ENCODE results near the gene CEACAM1. TPM values are rescaled to one million over a fixed set of nuclear protein-coding genes. Genes with fewer than 3 reads are reported as not detected.

CEACAM1 gene
- total RNA-seq, 1 donor from 2014 or later, result not detected

DNA sequence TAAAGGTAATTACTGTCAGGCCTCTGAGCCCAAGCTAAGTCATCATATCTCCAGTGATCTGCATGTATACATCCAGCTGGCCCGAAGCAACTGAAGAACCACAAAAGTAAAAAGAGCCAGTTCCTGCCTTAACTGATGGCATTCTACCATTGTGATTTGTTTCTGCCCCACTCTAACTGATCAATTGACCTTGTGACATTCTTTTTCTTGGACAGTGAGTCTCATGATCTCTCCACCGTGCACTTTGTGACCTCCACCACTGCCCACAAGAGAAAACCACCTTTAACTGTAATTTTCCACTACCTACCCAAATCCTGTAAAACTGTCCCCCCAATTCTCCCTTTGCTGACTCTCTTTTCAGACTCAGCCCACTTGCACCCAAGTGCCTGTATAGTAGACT lies 68.4 kb downstream of the CEACAM1 start:
- Mint-ChIP-seq H3K4me3 (ENCODE audit: unreplicated experiment) (no peak overlapping the region), H3K27ac (ENCODE audit: unreplicated experiment) (no peak overlapping the region), H3K36me3 (ENCODE audit: low read depth) (no peaks in the 10 kb centered on the region), H3K27me3 (ENCODE audit: low read depth) (peaks cover 3% of the 10 kb centered on the region), H3K9me3 (ENCODE audit: low read depth) (no peaks in the 10 kb centered on the region), H3K4me1 (ENCODE audit: low read depth) (no peaks in the 10 kb centered on the region)
- TF ChIP-seq, protein P1, sequence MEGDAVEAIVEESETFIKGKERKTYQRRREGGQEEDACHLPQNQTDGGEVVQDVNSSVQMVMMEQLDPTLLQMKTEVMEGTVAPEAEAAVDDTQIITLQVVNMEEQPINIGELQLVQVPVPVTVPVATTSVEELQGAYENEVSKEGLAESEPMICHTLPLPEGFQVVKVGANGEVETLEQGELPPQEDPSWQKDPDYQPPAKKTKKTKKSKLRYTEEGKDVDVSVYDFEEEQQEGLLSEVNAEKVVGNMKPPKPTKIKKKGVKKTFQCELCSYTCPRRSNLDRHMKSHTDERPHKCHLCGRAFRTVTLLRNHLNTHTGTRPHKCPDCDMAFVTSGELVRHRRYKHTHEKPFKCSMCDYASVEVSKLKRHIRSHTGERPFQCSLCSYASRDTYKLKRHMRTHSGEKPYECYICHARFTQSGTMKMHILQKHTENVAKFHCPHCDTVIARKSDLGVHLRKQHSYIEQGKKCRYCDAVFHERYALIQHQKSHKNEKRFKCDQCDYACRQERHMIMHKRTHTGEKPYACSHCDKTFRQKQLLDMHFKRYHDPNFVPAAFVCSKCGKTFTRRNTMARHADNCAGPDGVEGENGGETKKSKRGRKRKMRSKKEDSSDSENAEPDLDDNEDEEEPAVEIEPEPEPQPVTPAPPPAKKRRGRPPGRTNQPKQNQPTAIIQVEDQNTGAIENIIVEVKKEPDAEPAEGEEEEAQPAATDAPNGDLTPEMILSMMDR (IDR thresholded peaks at IDR 0.05), result no peak
- DNase-seq (ENCODE audit: low spot score), result no peak

Other genes with a start within 250 kb of the CEACAM1 start
- 0.24 to 1.7 TPM (median 0.82 TPM) in 3 replicates for gene PRR19, start 226.3 kb downstream of the CEACAM1 start, total RNA-seq
- 15.2 to 32.9 TPM (median 31.1 TPM) in 3 replicates for gene PAFAH1B3, start 225.9 kb downstream of the CEACAM1 start, total RNA-seq
- gene TMEM145, start 215.2 kb downstream of the CEACAM1 start, total RNA-seq, result 0.32 to 0.36 TPM in 2 of 3 replicates, not detected in the other
- gene MEGF8, start 202.8 kb downstream of the CEACAM1 start, total RNA-seq, result 48.1 to 54.4 TPM (median 49.5 TPM) in 3 replicates
- gene CNFN, start 138.2 kb downstream of the CEACAM1 start, total RNA-seq, result 0.89 TPM in 1 of 3 replicates, not detected in the others
- gene LIPE, start 101.1 kb downstream of the CEACAM1 start, total RNA-seq, result 3.6 to 3.9 TPM (median 3.8 TPM) in 3 replicates
- not detected in 3 replicates for gene CXCL17, start 85.5 kb downstream of the CEACAM1 start, total RNA-seq
- not detected in 3 replicates for gene CEACAM8, start 66.4 kb upstream of the CEACAM1 start, total RNA-seq
- gene PSG3, start 212.0 kb upstream of the CEACAM1 start, total RNA-seq, result 0.99 TPM in 1 of 3 replicates, not detected in the others
- not detected in 3 replicates for gene PSG8, start 237.2 kb upstream of the CEACAM1 start, total RNA-seq